ENCODE data around the gene ANO1.

The ANO1 gene

DNA sequence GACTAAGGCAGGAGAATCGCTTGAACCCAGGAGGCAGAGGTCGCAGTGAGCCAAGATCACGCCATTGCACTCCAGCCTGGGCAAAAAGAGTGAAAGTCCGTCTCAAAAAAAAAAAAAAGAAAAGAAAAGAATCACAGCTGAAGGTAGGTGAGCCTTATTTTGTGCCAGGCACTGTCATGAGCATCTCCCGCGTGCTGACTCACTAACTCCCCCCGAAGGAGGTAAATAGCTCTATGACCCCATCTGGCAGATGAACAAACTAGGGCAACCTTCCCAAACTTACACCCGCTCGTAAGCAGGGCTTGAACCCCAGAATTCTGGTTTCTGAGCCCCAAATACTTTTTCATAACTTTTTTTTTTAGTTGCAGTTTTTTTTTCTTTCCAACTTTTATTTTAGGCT is 60.3 kb downstream of the ANO1 start:
- DNase-seq (ENCODE audit: low read depth in 2 of 2), result no peak

DNA sequence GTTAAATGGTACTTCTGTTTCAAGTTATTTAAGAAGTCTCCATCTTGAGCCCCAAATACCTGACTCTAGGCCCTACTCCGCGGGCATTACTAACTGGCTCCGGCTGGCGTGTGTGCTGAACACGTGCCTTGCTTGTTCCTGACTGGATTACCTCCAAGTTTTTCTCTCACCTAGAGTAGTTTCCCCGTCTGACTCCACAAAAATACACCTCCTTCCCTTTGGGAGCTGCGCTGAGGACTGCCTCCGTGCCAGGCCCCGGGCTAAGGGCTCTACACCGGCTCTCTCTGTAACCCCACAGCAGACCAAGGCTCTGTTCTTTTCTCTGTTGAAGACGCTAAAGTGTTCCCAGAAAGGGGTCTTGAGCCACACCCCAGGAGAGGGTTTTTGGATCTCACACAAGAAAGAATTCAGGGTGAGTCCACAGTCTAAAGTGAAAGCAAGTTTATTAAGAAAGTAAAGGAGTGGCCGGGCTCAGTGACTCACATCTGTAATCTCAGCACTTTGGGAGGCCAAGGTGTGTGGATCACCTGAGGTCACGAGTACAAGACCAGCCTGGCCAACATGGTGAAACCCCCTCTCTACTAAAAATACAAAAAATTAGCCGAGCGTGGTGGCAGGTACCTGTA is 61.8 kb downstream of the ANO1 start:
- no peak for DNase-seq (ENCODE audit: low read depth in 2 of 2)

DNA sequence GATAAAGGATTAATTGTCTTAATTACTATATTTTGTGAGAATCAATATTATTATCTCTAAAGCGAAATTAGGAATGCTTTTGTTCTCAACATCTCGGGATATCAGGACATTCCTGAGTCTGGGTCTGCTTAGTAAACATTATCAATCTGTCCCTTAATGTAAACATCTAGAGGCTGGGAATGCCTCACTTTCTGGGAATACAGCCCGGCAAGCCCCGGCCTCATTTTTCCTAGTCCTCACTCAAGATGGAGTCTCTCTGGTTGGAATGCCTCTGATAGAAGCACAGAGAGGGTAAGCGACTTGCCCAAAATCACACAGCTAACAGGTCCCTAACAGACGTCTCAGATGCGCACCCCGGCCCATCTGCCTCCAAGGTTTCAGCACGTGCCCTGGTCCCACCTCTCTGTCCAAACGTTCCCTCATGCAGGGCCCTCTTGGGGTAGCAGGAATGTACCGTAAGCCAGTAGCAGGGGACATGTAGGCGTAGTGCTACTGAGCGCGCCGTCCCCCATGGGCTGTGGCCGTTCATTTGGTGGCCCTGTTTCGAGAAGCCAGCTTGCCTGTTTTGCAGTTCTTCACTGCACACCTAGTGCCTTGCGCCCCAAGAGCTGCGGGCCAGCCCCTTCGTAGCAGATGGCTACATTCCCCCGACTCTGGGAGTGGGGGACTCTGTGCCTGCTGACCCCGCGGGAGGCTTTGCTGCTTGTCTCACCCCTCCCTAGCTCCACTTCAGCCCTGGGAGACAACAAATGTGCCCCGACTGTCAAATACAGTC is 62.8 kb downstream of the ANO1 start:
- DNase-seq (ENCODE audit: low read depth in 2 of 2), result no peak

DNA sequence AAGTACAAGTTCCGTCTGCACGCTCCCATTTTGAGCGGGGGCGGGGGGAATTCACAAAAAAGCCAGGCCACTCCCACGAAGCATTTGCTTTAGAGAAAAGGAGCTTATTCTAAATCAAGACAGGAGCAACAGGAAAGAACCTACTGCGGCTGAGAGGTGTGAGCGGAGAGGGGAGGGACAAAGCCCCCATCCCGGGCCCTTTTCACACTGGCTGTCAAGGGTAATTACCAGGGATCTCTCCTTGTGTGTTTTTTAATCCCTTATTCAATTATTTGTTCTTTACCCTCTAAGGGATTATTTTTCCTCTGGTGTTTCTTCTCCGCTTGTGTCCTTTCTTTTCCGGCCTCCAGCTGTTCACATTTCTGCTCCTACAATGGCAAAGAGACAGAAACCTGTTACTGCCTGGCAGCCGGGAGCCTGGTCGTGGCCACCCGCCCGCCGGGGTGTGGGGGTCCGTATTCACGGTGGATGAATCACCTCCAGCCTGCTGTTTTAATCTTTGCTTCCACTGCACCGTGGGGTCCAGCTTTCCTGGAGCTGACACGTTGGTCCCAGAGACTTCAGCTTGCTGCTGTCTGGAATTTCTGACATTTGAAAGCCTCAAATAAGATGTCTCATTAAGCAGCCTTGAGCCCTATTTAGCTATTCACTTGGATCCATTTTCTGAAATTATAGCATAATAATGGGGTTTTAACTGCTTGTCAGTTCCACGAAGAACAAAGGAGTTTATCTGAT is 63.5 kb downstream of the ANO1 start:
- DNase-seq (ENCODE audit: low read depth in 2 of 2), result no peak

DNA sequence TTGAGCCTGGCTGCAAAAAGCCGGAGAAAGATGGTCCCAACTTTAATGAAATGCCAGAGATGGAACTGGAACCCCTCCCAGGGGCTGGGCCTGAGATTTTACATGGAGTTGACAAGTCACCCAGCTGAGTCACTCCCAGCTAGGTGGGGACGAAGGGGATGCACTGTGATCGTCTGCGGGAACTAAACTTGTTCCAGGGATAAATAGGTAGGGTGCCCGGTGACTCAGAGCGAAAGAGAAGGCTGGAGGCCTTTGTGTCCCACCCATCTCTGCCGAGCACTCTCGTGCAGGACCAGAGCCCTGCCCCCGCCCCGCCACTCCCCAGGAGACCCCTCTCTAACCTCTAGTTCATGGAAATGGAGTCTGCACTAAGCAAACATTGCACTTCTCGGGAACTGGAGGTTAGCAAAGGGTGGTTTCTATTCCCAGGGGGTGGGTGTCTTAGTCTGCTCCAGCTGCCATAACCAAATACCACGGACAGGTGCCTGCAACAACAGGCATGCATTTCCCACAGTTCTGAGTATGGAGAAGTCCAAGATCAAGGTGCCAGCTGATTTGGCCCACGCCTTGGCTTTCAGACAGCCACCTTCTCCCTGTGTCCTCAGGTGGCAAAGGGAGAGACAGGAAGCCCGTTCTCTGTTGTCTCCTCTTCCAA is 64.2 kb downstream of the ANO1 start:
- DNase-seq (ENCODE audit: low read depth in 2 of 2), result no peak

DNA sequence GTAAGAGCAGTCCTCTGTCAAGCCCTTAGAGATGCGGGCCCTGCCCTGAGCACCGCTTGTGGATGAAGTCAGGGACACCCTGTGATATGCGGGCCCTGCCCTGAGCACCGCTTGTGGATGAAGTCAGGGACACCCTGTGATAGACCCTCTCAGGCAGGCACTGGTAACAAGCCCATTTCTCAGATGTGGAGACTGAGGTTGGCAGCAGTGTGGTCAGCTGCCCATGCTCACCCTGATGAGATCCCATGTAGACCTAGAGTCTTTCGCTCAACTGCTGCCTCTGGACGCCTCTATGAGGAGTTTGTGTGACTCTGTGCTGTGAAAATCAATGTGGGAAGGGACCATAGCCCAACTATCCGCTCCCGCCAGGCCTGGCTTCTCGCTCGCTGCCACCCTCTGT is 66.1 kb downstream of the ANO1 start:
- DNase-seq (ENCODE audit: low read depth in 2 of 2), result no peak

DNA sequence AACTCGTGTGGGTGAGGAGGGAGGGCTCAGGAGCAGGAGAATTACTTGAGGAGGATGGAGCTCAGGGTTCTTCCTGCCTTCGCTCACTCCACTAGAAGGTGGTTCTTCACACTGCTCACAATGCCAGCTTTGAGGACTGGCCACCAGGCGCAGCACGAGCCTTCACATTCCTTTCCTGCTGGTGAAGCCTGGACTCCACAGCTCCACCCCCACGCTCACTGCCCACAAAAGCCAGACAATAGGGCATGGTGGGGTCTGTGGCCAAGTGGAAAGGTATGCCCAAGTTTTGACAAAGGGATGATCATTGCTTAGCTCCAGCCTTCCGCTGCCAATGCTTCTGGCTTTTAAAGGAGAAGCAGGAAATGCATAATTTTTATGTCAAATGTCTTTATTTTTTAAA is 67.0 kb downstream of the ANO1 start:
- no peak for DNase-seq (ENCODE audit: low read depth in 2 of 2)

DNA sequence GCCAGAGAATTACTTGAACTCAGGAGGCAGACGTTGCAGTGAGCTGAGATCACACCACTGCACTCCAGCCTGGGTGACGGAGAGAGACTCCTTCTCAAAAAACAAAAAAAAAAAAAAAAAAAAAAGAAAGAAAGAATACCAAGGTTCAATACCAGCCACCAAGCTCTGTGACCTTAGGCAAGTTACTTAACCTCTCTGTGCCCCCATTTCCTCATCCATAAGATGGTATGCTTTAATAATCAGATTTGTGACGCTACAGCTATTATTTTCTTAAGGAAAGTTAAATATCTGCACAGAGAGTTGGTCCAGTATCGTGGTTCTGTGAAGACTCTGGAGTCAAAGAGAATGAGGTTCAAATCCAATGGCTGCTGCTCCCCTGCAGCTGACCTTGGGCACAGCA is 67.7 kb downstream of the ANO1 start:
- no peak for DNase-seq (ENCODE audit: low read depth in 2 of 2)

DNA sequence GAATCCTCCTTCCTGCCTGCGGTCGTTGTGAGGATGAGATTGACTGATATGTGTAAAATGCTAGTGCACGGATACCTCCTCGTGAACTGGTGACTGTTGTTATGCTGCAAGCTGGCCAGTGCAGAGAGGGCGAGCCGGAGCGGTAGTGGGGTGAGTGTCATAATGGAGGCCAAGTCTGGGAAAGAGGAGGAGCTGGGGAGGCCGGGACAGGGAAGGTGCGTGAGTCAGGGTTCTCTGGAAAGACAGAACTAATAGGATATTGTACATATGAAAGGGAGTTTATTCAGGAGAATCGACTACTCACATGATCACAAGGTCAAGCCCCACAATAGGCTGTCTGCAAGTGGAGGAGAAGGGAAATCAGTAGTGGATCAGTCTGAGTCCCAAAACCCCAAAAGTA is 68.2 kb downstream of the ANO1 start:
- no peak for DNase-seq (ENCODE audit: low read depth in 2 of 2)

DNA sequence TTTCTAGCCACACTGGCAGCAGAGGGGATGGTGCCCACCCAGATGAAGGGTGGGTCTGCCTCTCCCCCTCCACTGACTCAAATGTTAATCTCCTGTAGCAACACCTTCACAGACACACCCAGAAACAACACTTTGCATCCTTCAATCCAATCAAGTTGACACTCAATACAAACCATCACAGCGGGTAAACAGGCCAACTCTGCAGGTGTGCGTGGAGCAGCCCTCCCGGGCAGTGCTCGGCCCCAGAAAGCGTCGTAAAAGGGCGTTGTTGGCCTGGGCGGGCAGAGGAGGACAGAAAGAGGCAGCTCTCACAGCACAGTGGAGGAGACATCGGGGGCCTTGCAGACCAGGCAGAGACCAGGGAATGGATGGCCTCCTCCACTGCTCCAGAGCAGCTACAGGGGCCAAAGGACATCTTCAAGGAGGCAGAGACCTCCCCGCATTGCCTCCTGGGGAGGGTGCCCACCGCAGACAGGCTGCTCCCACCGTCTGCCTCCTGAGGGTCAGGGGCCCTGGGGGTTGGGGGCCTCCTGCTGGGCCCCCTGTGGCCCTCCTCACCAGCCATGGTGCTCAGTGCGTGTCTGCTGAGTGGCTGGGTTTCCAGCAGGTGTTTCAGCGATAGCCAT is 68.9 kb downstream of the ANO1 start:
- no peak for DNase-seq (ENCODE audit: low read depth in 2 of 2)

DNA sequence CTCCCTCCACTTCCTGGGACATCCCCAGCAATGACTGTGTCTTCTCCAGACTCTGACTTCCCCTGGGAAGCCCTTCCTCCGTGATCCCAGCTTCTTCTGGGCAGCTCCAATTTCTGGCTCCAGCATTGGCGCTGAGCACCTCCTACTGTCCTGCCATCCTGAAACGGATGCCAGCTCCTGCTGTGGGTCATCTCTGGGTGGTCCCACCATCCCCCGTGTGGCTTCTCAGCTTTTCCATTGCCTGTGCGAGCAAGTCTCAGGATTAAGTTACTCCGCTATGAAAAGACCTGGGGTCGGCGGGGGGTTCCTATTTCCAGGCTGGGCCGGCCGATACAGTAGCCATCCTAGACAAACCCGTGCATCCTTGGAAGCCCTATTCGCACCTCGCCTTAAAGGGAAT is 69.6 kb downstream of the ANO1 start:
- DNase-seq (ENCODE audit: low read depth in 2 of 2), result no peak

DNA sequence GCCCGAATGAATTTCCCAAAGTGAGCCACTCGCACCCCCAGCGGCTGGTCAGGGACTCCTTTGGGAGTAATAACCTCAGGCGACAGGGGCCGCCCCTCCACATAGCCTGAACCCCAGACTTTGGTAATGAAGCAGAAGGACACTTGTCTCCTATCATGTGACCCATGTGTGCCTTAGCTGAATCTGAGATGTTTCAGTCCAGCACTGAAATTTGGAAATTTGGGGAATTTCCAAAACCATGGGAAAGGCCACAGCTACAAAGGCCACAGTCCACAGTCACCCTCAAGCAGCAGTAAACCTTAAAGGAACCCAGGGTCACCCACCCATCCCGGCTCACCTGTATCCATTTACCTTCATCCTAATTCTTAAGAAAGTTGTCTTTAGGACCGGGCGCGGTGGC is 73.6 kb downstream of the ANO1 start:
- no peak for DNase-seq (ENCODE audit: low read depth in 2 of 2)

DNA sequence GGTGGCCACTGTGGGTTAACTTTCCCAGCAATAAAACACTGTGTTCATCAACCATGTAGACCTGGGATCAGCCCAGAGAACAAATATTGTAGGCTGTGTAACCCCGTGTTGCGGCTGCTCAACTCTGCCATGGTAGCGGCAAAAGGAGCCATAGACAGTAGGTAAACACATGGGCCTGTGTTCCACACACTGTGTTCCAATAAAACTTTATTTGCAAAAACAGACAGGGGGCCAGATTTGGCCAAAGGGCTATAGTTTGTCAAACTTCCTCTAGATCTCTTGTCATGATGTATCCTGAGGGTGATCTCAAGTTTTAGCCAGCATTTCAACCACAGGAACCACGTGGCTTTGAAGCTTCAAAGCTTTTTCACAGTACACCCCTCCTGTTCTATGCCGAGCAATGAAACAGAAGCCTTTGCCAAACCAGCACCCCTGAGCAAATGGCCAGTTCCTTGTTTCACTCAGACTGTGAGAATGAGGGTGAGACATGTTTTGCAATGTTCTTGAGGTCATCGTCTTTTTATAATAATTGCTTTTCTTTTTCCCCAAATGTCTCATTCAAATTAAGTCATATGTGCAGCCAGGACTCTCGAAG is 75.1 kb downstream of the ANO1 start:
- no peak for DNase-seq (ENCODE audit: low read depth in 2 of 2)

DNA sequence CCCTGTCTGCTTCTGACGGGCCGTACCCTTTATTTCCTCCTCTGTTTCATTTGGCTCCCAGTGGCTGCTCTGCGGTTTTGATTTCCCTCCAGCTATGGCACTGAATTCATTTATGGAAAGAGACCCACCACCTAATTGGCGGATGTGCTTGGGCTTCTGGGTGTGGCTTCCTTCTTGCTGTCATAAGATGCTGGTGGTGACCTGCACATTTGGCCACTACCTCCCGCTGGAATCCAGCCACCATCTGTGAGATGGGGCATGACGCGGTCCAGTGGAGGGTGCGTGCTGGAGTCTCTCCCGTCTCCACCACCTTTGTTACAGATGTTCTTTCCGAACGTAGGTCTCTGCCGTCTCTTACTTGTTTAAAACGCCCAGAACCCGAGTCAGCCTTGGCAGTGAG is 77.3 kb downstream of the ANO1 start:
- DNase-seq (ENCODE audit: low read depth in 2 of 2), result no peak

DNA sequence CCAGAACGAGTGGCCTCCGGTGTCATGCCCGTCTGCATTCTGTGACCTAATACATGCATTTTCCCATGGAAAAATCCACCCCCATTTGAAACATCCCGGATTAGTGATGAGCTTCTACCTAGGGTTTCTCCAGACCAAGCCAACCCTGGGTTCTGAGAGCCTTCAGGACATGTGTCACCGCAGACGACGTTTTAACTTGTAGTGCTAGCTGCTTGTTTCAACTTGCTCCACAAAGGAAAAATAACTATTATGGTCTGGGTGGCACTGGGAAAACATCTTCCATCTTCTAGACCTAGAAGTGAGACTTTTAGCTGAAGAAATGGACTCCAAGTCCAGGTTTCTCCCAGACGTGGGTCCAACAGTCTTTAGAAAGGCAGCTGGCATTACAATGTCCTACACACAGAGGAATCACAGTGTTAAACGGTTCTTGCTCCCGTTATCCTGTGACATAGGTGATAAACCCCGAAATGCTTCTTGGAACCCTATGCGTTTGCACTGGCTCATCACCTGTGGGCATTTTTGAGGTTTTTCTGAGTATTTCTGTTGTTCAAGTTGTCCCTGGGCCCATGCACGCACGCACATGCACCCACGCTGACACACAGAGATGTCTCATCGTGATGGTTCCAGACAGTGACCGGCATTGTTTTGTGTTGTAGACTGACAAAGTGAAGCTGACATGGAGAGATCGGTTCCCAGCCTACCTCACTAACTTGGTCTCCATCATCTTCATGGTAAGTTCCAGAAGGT is 78.3 kb downstream of the ANO1 start:
- DNase-seq (ENCODE audit: low read depth in 2 of 2), result no peak

DNA sequence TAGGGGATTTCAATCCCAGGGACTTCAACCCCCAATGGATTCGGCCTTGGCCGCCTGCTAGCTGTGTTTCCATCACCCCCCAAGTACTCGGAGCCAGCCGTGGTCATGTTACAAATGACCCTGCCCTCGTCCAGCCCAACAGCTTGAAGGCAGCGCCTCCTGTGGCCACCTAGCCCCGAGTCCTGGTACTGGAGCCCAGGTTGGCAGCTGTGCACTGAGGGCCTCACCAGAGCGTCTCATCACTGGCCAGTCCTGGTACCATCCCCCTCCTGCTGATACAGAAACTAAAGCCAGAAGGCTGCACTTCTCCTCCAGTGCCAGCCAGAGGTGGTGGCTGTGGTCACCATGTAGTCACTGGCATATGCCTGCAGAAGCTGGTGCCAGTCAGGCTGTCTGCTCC is 80.1 kb downstream of the ANO1 start:
- no peak for DNase-seq (ENCODE audit: low read depth in 2 of 2)

DNA sequence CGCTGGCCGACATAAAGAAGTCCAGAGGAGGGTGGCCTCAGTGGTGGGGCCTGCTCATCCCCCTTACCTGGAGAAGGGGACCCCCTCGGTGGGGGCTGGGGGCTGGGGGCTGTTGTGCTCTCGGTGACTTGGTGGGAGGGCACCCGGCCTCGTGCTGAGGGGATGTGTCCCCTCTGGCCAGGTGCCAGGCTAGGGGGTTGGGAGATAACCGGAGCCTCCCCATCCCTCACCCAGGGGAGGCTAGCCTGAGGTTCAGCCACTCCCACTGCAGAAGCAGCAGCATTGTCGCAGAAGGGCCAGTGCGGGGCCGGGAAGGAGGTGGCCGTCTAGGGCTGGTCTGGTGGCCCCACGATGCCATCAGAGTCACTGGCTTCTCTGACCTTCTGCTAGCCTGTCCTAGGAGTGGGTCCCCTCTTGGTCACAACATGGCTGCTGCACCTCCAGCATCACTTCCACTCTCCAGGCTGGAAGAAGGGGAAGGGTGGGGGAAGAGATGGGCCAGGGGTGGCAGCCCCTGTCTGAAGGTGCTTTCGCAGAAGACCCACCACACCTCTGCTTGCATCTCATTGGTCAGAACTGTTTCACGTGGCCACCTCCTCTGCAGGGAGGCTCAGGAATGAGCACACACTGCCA is 80.8 kb downstream of the ANO1 start:
- no peak for DNase-seq (ENCODE audit: low read depth in 2 of 2)

DNA sequence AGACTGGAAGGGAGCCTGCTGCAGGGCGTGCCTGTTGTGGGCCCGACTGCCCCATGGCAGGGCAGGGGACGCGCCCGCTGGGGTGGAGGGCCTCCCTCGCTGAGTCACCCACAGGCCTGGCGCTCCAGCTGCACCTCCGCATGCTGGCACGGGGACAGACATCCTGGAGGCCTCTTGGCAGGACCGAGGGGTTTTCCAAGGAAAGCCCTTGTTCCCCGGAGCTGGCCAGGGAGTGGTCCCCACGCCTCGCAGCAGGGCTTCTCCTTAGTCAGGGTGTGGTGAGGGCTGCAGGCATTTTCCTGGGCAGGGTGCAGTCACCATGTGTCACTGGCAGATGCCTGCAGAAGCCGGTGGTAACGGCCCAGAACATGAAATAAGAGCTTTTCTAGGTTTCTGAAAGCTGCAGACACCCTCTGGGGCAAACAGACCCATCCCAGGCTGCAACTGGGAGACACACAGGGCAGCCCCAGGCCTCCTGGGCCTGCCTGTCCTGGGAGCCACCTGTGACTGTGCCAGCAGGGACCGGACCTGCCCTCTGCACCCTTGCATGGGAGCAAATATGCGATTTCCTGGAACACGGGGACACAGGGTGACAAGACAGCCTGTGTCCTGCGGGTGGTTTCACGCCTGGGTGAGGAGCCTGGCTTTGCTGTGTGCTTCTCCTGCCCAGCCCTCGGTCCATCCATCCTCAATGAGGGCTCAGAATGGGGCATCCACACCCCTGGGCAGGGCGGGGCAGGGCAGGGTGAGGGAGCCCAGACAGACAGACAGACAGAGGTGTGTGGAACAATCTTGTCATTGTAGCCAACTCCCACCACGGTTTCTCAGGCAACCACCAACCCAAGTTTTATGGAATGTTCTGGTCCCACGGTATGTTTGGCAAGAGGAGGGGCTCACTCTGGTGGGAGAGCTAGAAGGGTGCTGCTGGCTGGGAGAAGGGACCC is 81.8 kb downstream of the ANO1 start:
- DNase-seq (ENCODE audit: low read depth in 2 of 2), result no peak

DNA sequence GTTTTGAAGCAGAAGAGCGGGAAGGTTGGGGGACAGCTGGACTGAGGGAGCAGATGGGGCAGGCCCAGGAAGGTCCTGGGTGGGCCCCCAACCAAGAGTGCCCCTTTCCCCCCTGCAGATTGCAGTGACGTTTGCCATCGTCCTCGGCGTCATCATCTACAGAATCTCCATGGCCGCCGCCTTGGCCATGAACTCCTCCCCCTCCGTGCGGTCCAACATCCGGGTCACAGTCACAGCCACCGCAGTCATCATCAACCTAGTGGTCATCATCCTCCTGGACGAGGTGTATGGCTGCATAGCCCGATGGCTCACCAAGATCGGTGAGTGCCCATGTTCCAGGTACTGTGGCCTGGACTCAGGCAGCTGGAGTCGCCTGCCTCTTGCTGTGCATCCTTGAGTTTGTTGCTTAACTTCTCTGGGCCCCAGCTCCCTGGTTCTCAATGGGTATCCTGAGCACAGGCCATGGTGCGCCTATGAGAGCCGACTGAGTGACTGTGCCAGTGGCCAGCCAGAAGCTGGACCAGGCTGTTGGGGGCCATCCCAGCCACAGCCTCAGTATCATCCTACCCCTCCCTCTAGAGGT is 83.0 kb downstream of the ANO1 start:
- no peak for DNase-seq (ENCODE audit: low read depth in 2 of 2)

Measured in stimulated activated CD8-positive, alpha-beta memory T cell treated with anti-CD3 and anti-CD28 coated beads, Interleukin-2, amount 100 ng/mL, for 1 hour (primary cell).